Effector memory CD8-positive, alpha-beta T cell (primary cell): ENCODE data around the gene FARP1.

Experiments
- ATAC-seq: fragments of 150-1000 bp; cut with Tn5 transposase; replicated peaks from 2 replicates; pipeline ENCODE4 v1.10.0; 2021; ENCODE audit warnings: mild to moderate bottlenecking, moderate library complexity
- DNase-seq, 3 experiments: peaks; one replicate each; pipeline ENCODE4 v3.0.0; 2021
- H3K27ac Mint-ChIP-seq, 2 donors: one replicate each; pipeline ENCODE4 v1.8.0; 2022; ENCODE audit warnings: mild to moderate bottlenecking in 2 of 2, mixed read lengths in 2 of 2, moderate library complexity in 2 of 2
- H3K27me3 Mint-ChIP-seq, 2 donors: one replicate each; pipeline ENCODE4 v1.8.0; 2022; ENCODE audit warnings: mixed read lengths in 2 of 2
- H3K36me3 Mint-ChIP-seq: one replicate; pipeline ENCODE4 v1.8.0; 2022; ENCODE audit warnings: mild to moderate bottlenecking, moderate library complexity, mixed read lengths; ENCODE audit not compliant: insufficient read depth
- H3K4me1 Mint-ChIP-seq, 2 donors: one replicate each; pipeline ENCODE4 v1.8.0; 2022; ENCODE audit warnings: low read depth in 2 of 2, mixed read lengths in 2 of 2
- H3K4me3 Mint-ChIP-seq, 2 donors: one replicate each; pipeline ENCODE4 v1.8.0; 2022; ENCODE audit warnings: mild to moderate bottlenecking in 2 of 2, mixed read lengths in 2 of 2, moderate library complexity in 2 of 2
- H3K9me3 Mint-ChIP-seq, 2 donors: one replicate each; pipeline ENCODE4 v1.8.0; 2022; ENCODE audit warnings: mixed read lengths in 2 of 2

FARP1 gene

GRCh38 chr13:98478189-98479129 lies 335.6 kb downstream of the FARP1 start:
- Mint-ChIP-seq H3K36me3 (peaks cover 31% of the 10 kb centered on the region), H3K9me3 (no peaks in the 10 kb centered on the region), H3K27me3 (no peaks in the 10 kb centered on the region), H3K27ac (peak overlapping the region; percentile 92 to 93), H3K4me3 (peak overlapping the region; percentile 67 to 76), H3K4me1 (peaks cover 51 to 61% of the 10 kb centered on the region in 2 donors)
- no peak for DNase-seq
- no peak for ATAC-seq

GRCh38 chr13:98479496-98480003 lies 336.7 kb downstream of the FARP1 start:
- DNase-seq (no peak), ATAC-seq (no peak)
- Mint-ChIP-seq H3K4me3 (no peak overlapping the region), H3K36me3 (peaks cover 27% of the 10 kb centered on the region), H3K9me3 (no peaks in the 10 kb centered on the region), H3K4me1 (peaks cover 60 to 66% of the 10 kb centered on the region in 2 donors), H3K27ac (peak overlapping the region in 1 of 2 donors; percentile 93), H3K27me3 (no peaks in the 10 kb centered on the region)

GRCh38 chr13:98480915-98481877 lies 338.3 kb downstream of the FARP1 start:
- peak overlapping the region; percentile 55 to 92 for H3K27ac Mint-ChIP-seq
- H3K4me3 Mint-ChIP-seq, result peak overlapping the region; percentile 10 to 16
- peaks cover 35% of the 10 kb centered on the region for H3K36me3 Mint-ChIP-seq
- H3K4me1 Mint-ChIP-seq, result peaks cover 71 to 77% of the 10 kb centered on the region in 2 donors
- no peak for ATAC-seq
- no peaks in the 10 kb centered on the region for H3K9me3 Mint-ChIP-seq
- no peak for DNase-seq
- H3K27me3 Mint-ChIP-seq, result no peaks in the 10 kb centered on the region

- DNase-seq (no peak), ATAC-seq (no peak)
- Mint-ChIP-seq H3K27me3 (no peaks in the 10 kb centered on the region), H3K36me3 (peaks cover 25% of the 10 kb centered on the region), H3K9me3 (no peaks in the 10 kb centered on the region), H3K4me1 (peaks cover 66 to 72% of the 10 kb centered on the region in 2 donors), H3K4me3 (no peak overlapping the region), H3K27ac (peak overlapping the region; percentile 92 to 94)
These were observed 339.9 kb downstream of the FARP1 start for GRCh38 chr13:98482476-98483444.

GRCh38 chr13:98483601-98484288 lies 340.9 kb downstream of the FARP1 start:
- Mint-ChIP-seq H3K36me3 (peaks cover 20% of the 10 kb centered on the region), H3K4me1 (peaks cover 65 to 68% of the 10 kb centered on the region in 2 donors), H3K27me3 (no peaks in the 10 kb centered on the region), H3K27ac (peak overlapping the region; percentile 92 to 94), H3K9me3 (no peaks in the 10 kb centered on the region), H3K4me3 (no peak overlapping the region)
- ATAC-seq (no peak), DNase-seq (no peak)

- H3K9me3 Mint-ChIP-seq, result no peaks in the 10 kb centered on the region
- H3K4me1 Mint-ChIP-seq, result peaks cover 63 to 69% of the 10 kb centered on the region in 2 donors
- no peaks in the 10 kb centered on the region for H3K27me3 Mint-ChIP-seq
These were observed 341.7 kb downstream of the FARP1 start for GRCh38 chr13:98484289-98485219.

GRCh38 chr13:98485561-98485960 lies 342.7 kb downstream of the FARP1 start:
- H3K4me1 Mint-ChIP-seq, result peaks cover 69 to 73% of the 10 kb centered on the region in 2 donors
- ATAC-seq (peak; percentile 28), DNase-seq (peak in 2 of 3 experiments; percentile 25 to 27)
- no peaks in the 10 kb centered on the region for H3K27me3 Mint-ChIP-seq
- peaks cover 18% of the 10 kb centered on the region for H3K36me3 Mint-ChIP-seq
- peak overlapping the region; percentile 92 to 94 for H3K27ac Mint-ChIP-seq
- no peaks in the 10 kb centered on the region for H3K9me3 Mint-ChIP-seq
- peak overlapping the region; percentile 66 to 78 for H3K4me3 Mint-ChIP-seq

More at GRCh38 chr13:98484289-98485219, 341.7 kb downstream of the FARP1 start:
- peak; percentile 24 to 75 (median 63) for DNase-seq
- ATAC-seq, result peak; percentile 81
- Mint-ChIP-seq H3K4me3 (peak overlapping the region; percentile 66 to 78), H3K27ac (peak overlapping the region; percentile 92 to 94), H3K36me3 (peaks cover 20% of the 10 kb centered on the region)

GRCh38 chr13:98486412-98486811 lies 343.5 kb downstream of the FARP1 start:
- H3K27me3 Mint-ChIP-seq, result no peaks in the 10 kb centered on the region
- peaks cover 21% of the 10 kb centered on the region for H3K36me3 Mint-ChIP-seq
- peak overlapping the region in 1 of 2 donors; percentile 29 for H3K4me3 Mint-ChIP-seq
- ATAC-seq (no peak), DNase-seq (no peak)
- H3K9me3 Mint-ChIP-seq, result no peaks in the 10 kb centered on the region
- H3K4me1 Mint-ChIP-seq, result peaks cover 69 to 72% of the 10 kb centered on the region in 2 donors
- H3K27ac Mint-ChIP-seq, result peak overlapping the region; percentile 64 to 94

GRCh38 chr13:98487016-98487415 lies 344.1 kb downstream of the FARP1 start:
- no peaks in the 10 kb centered on the region for H3K9me3 Mint-ChIP-seq
- no peaks in the 10 kb centered on the region for H3K27me3 Mint-ChIP-seq
- H3K4me3 Mint-ChIP-seq, result peak overlapping the region in 1 of 2 donors; percentile 29
- peaks cover 21% of the 10 kb centered on the region for H3K36me3 Mint-ChIP-seq
- DNase-seq (no peak), ATAC-seq (no peak)
- H3K4me1 Mint-ChIP-seq, result peaks cover 69 to 71% of the 10 kb centered on the region in 2 donors
- peak overlapping the region; percentile 64 to 94 for H3K27ac Mint-ChIP-seq

GRCh38 chr13:98487522-98487921 lies 344.6 kb downstream of the FARP1 start:
- Mint-ChIP-seq H3K36me3 (peaks cover 24% of the 10 kb centered on the region), H3K27me3 (no peaks in the 10 kb centered on the region), H3K27ac (peak overlapping the region; percentile 25 to 94), H3K4me3 (peak overlapping the region in 1 of 2 donors; percentile 38), H3K9me3 (no peaks in the 10 kb centered on the region), H3K4me1 (peaks cover 73 to 76% of the 10 kb centered on the region in 2 donors)
- no peak for DNase-seq
- ATAC-seq, result no peak

- no peak for ATAC-seq
These were observed 345.8 kb downstream of the FARP1 start for GRCh38 chr13:98488736-98489135.

More at GRCh38 chr13:98488736-98489135, 345.8 kb downstream of the FARP1 start:
- H3K27ac Mint-ChIP-seq, result peak overlapping the region; percentile 41 to 94
- peaks cover 24% of the 10 kb centered on the region for H3K36me3 Mint-ChIP-seq
- peaks cover 68 to 72% of the 10 kb centered on the region in 2 donors for H3K4me1 Mint-ChIP-seq
- H3K9me3 Mint-ChIP-seq, result no peaks in the 10 kb centered on the region
- no peaks in the 10 kb centered on the region for H3K27me3 Mint-ChIP-seq
- H3K4me3 Mint-ChIP-seq, result no peak overlapping the region
- no peak for DNase-seq
